ENCODE measurements around the gene SNX8.

DNA sequence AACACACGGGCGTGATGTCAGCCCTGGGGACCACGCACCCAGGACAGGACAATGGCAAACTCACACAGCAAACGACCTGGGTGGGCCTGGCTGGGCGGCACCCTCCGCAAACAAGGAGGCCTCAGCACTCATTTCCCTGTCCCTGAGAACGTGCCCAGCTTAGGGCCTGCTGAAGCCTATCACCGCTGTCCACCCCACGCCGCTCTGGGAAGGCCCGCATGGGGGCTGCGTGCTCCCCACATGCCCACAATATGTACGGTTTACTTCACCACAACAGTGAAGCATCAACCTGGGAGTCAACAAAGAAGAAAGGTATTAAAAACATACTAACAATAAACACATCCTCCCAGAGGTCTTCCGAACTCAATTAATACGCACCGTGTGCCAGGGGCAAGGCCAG is 93.7 kb downstream of the SNX8 start:
- no peak for TF ChIP-seq CTCF (IDR thresholded peaks at IDR 0.05; ENCODE audit: low read depth, low read length)
- TF ChIP-seq EZH2phosphoT487 (IDR thresholded peaks at IDR 0.05; ENCODE audit: low read depth) = no peak
